H1 (cell line): ENCODE results near the gene TXNDC11. TPM values are rescaled to one million over a fixed set of nuclear protein-coding genes. Genes with fewer than 3 reads are reported as not detected.
A peak's percentile ranks its signal among the peaks of the same experiment; 100 is the strongest.

Experiments
- CTCF ChIA-PET: fragments of 300-600 bp; sonication (Branson Sonifier 250); formaldehyde crosslinking; loops from one replicate; lab custom pipeline; 2021; ENCODE audit not compliant: partially characterized antibody; lab: Charles Lee
- POLR2A ChIA-PET: fragments of 300-600 bp; sonication (Branson Sonifier 250); formaldehyde crosslinking; loops from one replicate; lab custom pipeline; 2021; ENCODE audit warnings: inconsistent platforms; ENCODE audit not compliant: partially characterized antibody; lab: Charles Lee
- DNase-seq, 2 experiments: peaks; one replicate each; pipeline versions ENCODE4 v3.0.0 to v3.0.0-alpha.2; 2010 to 2022; ENCODE audit warnings: low spot score in 2 of 2, low read depth in 1 of 2, mixed read lengths in 1 of 2
- FAIRE-seq: peaks from 2 replicates; lab custom pipeline; 2011; peaks lifted over from hg19 to GRCh38; lab: Jason Lieb, UNC
- H2AFZ ChIP-seq: 2 replicates; pipeline ENCODE4 v1.8.1; 2012; ENCODE audit warnings: low read length, inconsistent platforms
- H2AK5ac ChIP-seq: 2 replicates; pipeline ENCODE4 v1.6.1; 2013; ENCODE audit warnings: low read depth, low read length
- H2BK120ac ChIP-seq: replicated peaks from 2 replicates; pipeline ENCODE3; 2013; ENCODE audit warnings: low read depth, low read length, inconsistent platforms
- H2BK12ac ChIP-seq: 2 replicates; pipeline ENCODE4 v1.6.1; 2013; ENCODE audit warnings: low read depth, low read length
- H2BK15ac ChIP-seq: 2 replicates; pipeline ENCODE4 v1.6.1; 2013; ENCODE audit warnings: low read length
- H2BK20ac ChIP-seq: 2 replicates; pipeline ENCODE4 v1.6.1; 2013; ENCODE audit warnings: low read length
- H2BK5ac ChIP-seq: 2 replicates; pipeline ENCODE4 v1.6.1; 2013; ENCODE audit warnings: low read depth, low read length
- H3K14ac ChIP-seq: 2 replicates; pipeline ENCODE4 v1.6.1; 2013; ENCODE audit warnings: inconsistent platforms; ENCODE audit not compliant: insufficient read length
- H3K18ac ChIP-seq: 2 replicates; pipeline ENCODE4 v1.6.1; 2013; ENCODE audit warnings: low read length; ENCODE audit errors: extremely low read depth
- H3K23ac ChIP-seq: 2 replicates; pipeline ENCODE4 v1.6.1; 2013; ENCODE audit warnings: inconsistent platforms; ENCODE audit not compliant: insufficient read length
- H3K23me2 ChIP-seq: 2 replicates; pipeline ENCODE4 v1.6.1; 2013; ENCODE audit warnings: low read depth, low read length
- H3K27ac ChIP-seq: 2 replicates; pipeline ENCODE4 v1.6.1; 2011; ENCODE audit warnings: low read depth, low read length, inconsistent platforms
- H3K27me3 ChIP-seq, 4 experiments: replicated peaks in 1 of 4; 1 replicate in 1 of 4; 2 replicates in 3 of 4; pipeline versions ENCODE4 v1.6.1 to v1.8.1; 2011 to 2013; ENCODE audit warnings: low read length in 3 of 4, mild to moderate bottlenecking in 3 of 4, inconsistent platforms in 2 of 4, mixed read lengths in 2 of 4, moderate library complexity in 1 of 4; ENCODE audit not compliant: control insufficient read depth in 3 of 4, insufficient read depth in 3 of 4; ENCODE audit errors: extremely low read depth in 1 of 4
- H3K36me3 ChIP-seq, 4 experiments: 2 replicates each; pipeline versions ENCODE4 v1.6.1 to v1.8.1; 2011 to 2013; ENCODE audit warnings: mild to moderate bottlenecking in 4 of 4, low read length in 3 of 4, moderate library complexity in 2 of 4, control low read depth in 1 of 4, inconsistent platforms in 1 of 4; ENCODE audit not compliant: insufficient read depth in 4 of 4, control insufficient read depth in 2 of 4
- H3K4ac ChIP-seq: replicated peaks from 2 replicates; pipeline ENCODE3; 2013; ENCODE audit warnings: low read length, low read depth, mixed read lengths, inconsistent platforms; ENCODE audit not compliant: insufficient read length
- H3K4me1 ChIP-seq, 4 experiments: replicated peaks in 1 of 4; 1 replicate in 1 of 4; 2 replicates in 3 of 4; pipeline versions ENCODE4 v1.6.1 to v1.8.1; 2011 to 2013; ENCODE audit warnings: low read length in 3 of 4, inconsistent platforms in 2 of 4, mixed read lengths in 1 of 4; ENCODE audit not compliant: insufficient read depth in 4 of 4, control insufficient read depth in 3 of 4
- H3K4me2 ChIP-seq, 2 experiments: 2 replicates each; pipeline versions ENCODE4 v1.6.1 to v1.8.1; 2011 to 2013; ENCODE audit warnings: low read depth in 2 of 2, low read length in 2 of 2, control low read depth in 1 of 2, inconsistent platforms in 1 of 2, mild to moderate bottlenecking in 1 of 2; ENCODE audit not compliant: insufficient read depth in 1 of 2
- H3K4me3 ChIP-seq, 4 experiments: fragments of 200-600, 300-600 bp in 1 of 4; sonication (generic), shearing (Covaris generic), sonication (Bioruptor Twin) in 1 of 4; 2 replicates each; pipeline versions ENCODE4 v1.5.1 to v1.8.1; 2011 to 2016; ENCODE audit warnings: low read length in 4 of 4, low read depth in 3 of 4, control low read depth in 2 of 4, inconsistent platforms in 2 of 4, mild to moderate bottlenecking in 2 of 4, mixed read lengths in 1 of 4, moderate library complexity in 1 of 4; ENCODE audit not compliant: insufficient read depth in 2 of 4; ENCODE audit errors: extremely low read depth in 1 of 4
- H3K56ac ChIP-seq: replicated peaks from 2 replicates; pipeline ENCODE3; 2013; ENCODE audit warnings: low read depth, mild to moderate bottlenecking, mixed read lengths, low read length, inconsistent platforms; ENCODE audit not compliant: insufficient read length
- H3K79me1 ChIP-seq: 2 replicates; pipeline ENCODE4 v1.6.1; 2013; ENCODE audit warnings: low read depth, low read length, control low read depth
- H3K79me2 ChIP-seq, 2 experiments: 2 replicates each; pipeline versions ENCODE4 v1.6.1 to v1.8.1; 2012 to 2013; ENCODE audit warnings: low read length in 2 of 2, mild to moderate bottlenecking in 2 of 2, inconsistent platforms in 1 of 2; ENCODE audit not compliant: insufficient read depth in 2 of 2, control insufficient read depth in 1 of 2
- H3K9ac ChIP-seq, 4 experiments: replicated peaks in 1 of 4; 1 replicate in 1 of 4; 2 replicates in 3 of 4; pipeline versions ENCODE4 v1.6.1 to v1.8.1; 2011 to 2013; ENCODE audit warnings: low read depth in 3 of 4, low read length in 3 of 4, control low read depth in 2 of 4, mild to moderate bottlenecking in 2 of 4, moderate library complexity in 2 of 4, inconsistent platforms in 1 of 4; ENCODE audit errors: extremely low read depth in 1 of 4
- H3K9me3 ChIP-seq, 2 experiments: 2 replicates each; pipeline versions ENCODE4 v1.6.1 to v1.8.1; 2012 to 2013; ENCODE audit warnings: mild to moderate bottlenecking in 2 of 2, moderate library complexity in 2 of 2, control low read depth in 1 of 2, inconsistent platforms in 1 of 2, low read depth in 1 of 2, low read length in 1 of 2, mixed read lengths in 1 of 2; ENCODE audit not compliant: insufficient read depth in 2 of 2
- H4K20me1 ChIP-seq, 2 experiments: replicated peaks in 1 of 2; 2 replicates each; pipeline versions ENCODE3 to v1.8.1; 2011 to 2013; ENCODE audit warnings: inconsistent platforms in 2 of 2, low read length in 2 of 2, mild to moderate bottlenecking in 1 of 2; ENCODE audit not compliant: insufficient read depth in 2 of 2, control insufficient read depth in 1 of 2
- H4K5ac ChIP-seq: 2 replicates; pipeline ENCODE4 v1.6.1; 2013; ENCODE audit warnings: low read length, low read depth, mixed read lengths, inconsistent platforms; ENCODE audit not compliant: insufficient read length
- H4K8ac ChIP-seq: 2 replicates; pipeline ENCODE4 v1.8.0; 2013; ENCODE audit warnings: mild to moderate bottlenecking, moderate library complexity, low read length, inconsistent platforms; ENCODE audit not compliant: insufficient read depth; ENCODE audit errors: extremely low read depth
- H4K91ac ChIP-seq: replicated peaks from 2 replicates; pipeline ENCODE3; 2013; ENCODE audit warnings: low read length, mixed read lengths, inconsistent platforms; ENCODE audit not compliant: insufficient read length
- BACH1 ChIP-seq: IDR thresholded peaks from 2 replicates; pipeline ENCODE4 v1.6.1; 2012; ENCODE audit warnings: low read length, improper control_type of control experiment
- CTCF ChIP-seq, 3 experiments: IDR thresholded peaks; 1 replicate in 2 of 3; 2 replicates in 1 of 3; pipeline versions ENCODE4 v1.5.1 to v1.6.1; 2011; ENCODE audit warnings: low read length in 3 of 3, mild to moderate bottlenecking in 3 of 3, inconsistent platforms in 2 of 3, low read depth in 1 of 3, moderate library complexity in 1 of 3; ENCODE audit not compliant: insufficient read depth in 1 of 3; ENCODE audit errors: control extremely low read depth in 1 of 3
- RAD21 ChIP-seq, 2 experiments: IDR thresholded peaks in 1 of 2; conservative IDR thresholded peaks in 1 of 2; 2 replicates each; pipeline ENCODE4 v1.6.1; 2011; ENCODE audit warnings: low read depth in 2 of 2, low read length in 2 of 2, improper control_type of control experiment in 1 of 2, inconsistent platforms in 1 of 2, mild to moderate bottlenecking in 1 of 2, moderate library complexity in 1 of 2
- TEAD4 ChIP-seq: IDR thresholded peaks from 2 replicates; pipeline ENCODE4 v1.6.1; 2012; ENCODE audit warnings: low read depth, low read length, inconsistent platforms, mixed read lengths
- WGBS, 2 experiments: shearing (Covaris generic) in 1 of 2; methylation state at CpG; one replicate each; pipeline versions ENCODE4 v1.1.6 to v1.1.7; 2013 to 2015; ENCODE audit warnings: low lambda C conversion rate in 2 of 2, mixed read lengths in 2 of 2, inconsistent platforms in 1 of 2, low coverage in 1 of 2, missing lambda C conversion rate in 1 of 2; ENCODE audit not compliant: insufficient replicate concordance in 2 of 2, insufficient coverage in 1 of 2, insufficient read length in 1 of 2; ENCODE audit errors: extremely low coverage in 1 of 2, missing lambda C conversion rate in 1 of 2; 5-methylcytosine and 5-hydroxymethylcytosine counted together
- polyA plus RNA-seq, 7 experiments: library from polyadenylated mRNA; depleted of rRNA in 3 of 7; stranded (reverse) in 5 of 7; unstranded in 2 of 7; fragments of >200 nt in 5 of 7; fragments of 200-250 nt in 2 of 7; gene quantifications; 1 replicate in 5 of 7; 2 replicates in 1 of 7; 4 replicates in 1 of 7; pipeline versions ENCODE4 v1.2.1 to v1.2.3, GENCODE V29; 2011 to 2013; ENCODE audit warnings: missing spikeins in 2 of 7, mixed read lengths in 2 of 7
- total RNA-seq: library from RNA; stranded (reverse); fragmentation: NEBNext Ultra II Directional; extraction: Animal tissue kit (Norgen Biotek cat#: 25700); gene quantifications from 2 replicates; pipeline ENCODE4 v1.2.1, GENCODE V29; 2021

TXNDC11 gene
- total and polyA plus RNA-seq, 2 of the 8 experiments (the other 6 are each of a cell fraction or from before 2014, with no cell fraction given), result 13.5 to 13.8 TPM

- peak overlapping the region; percentile 98 for H2BK20ac ChIP-seq
- ChIA-PET CTCF (interaction anchor here (0.7 to 4.6 kb wide), 45 partner anchors 8 to 715 kb away, joined by 3 to 51 read pairs (median 4); partner anchors contain the start of gene SNN), POLR2A (interaction anchor here (0.6 to 2.3 kb wide), 6 partner anchors 10 to 144 kb away, joined by 3 to 8 read pairs (median 4); no protein-coding TSS in a partner anchor)
- peaks cover 0 to 16% (median 12%) of the 10 kb centered on the region in 4 experiments; a peak in 6 of 7 replicates for H3K4me1 ChIP-seq
- H3K36me3 ChIP-seq, result no peaks in the 10 kb centered on the region
- no peak overlapping the region for H3K27ac ChIP-seq
- WGBS, 2 experiments, result 55% methylated on average over 20 of the region's 20 CpGs; no CpG with 5 or more reads in 1 of the 2 experiments
- H3K79me2 ChIP-seq, result no peaks in the 10 kb centered on the region
- FAIRE-seq, result no peak
- no peak overlapping the region for H3K4ac ChIP-seq
- no peaks in the 10 kb centered on the region for H3K9me3 ChIP-seq
- no peak overlapping the region for H4K8ac ChIP-seq
- no peaks in the 10 kb centered on the region for H3K27me3 ChIP-seq
- no peak overlapping the region for H3K4me2 ChIP-seq
- no peak overlapping the region for H2BK120ac ChIP-seq
- peak overlapping the region; percentile 34; the same call in 1 of the 2 replicates for H2AK5ac ChIP-seq
- H4K5ac ChIP-seq, result no peak overlapping the region
- H2BK15ac ChIP-seq, result peak overlapping the region; percentile 63; the same call in 1 of the 2 replicates
- peak overlapping the region; percentile 45 for H4K91ac ChIP-seq
- no peak overlapping the region; the same call in 1 of the 2 replicates for H3K18ac ChIP-seq
- no peak overlapping the region for H3K23ac ChIP-seq
- no peaks in the 10 kb centered on the region for H3K79me1 ChIP-seq
- 0 out of 2 replicates have a peak overlapping the region, but pooled peaks have one; percentile 56 for H2AFZ ChIP-seq
- H3K14ac ChIP-seq, result no peak overlapping the region
- TF ChIP-seq TEAD4 (0 out of 2 replicates have a peak, but pooled peaks have one; percentile 32), BACH1 (no peak), RAD21 (IDR thresholded peaks at IDR 0.05 in 1 of 2, conservative IDR thresholded peaks at IDR 0.05 in 1 of 2; ENCODE audit: low read depth in 2 of 2, low read length in 2 of 2) (peak; percentile 76 to 81), CTCF (IDR thresholded peaks at IDR 0.05; ENCODE audit: control extremely low read depth in 1 of 3, insufficient read depth in 1 of 3, low read depth in 1 of 3, low read length in 3 of 3) (peak; percentile 20 to 72 (median 62); a peak in 3 of 4 replicates)
- TF ChIP-seq, all 59 proteins: peak for 3
- Histone ChIP-seq H2BK5ac (peak overlapping the region; percentile 80; the same call in 1 of the 2 replicates), H3K23me2 (peaks cover 6% of the 10 kb centered on the region; the same call in 1 of the 2 replicates), H3K4me3 (no peak overlapping the region), H3K9ac (no peak overlapping the region; a peak in 1 of 7 replicates), H3K56ac (no peak overlapping the region), H2BK12ac (peak overlapping the region; percentile 90), H4K20me1 (peaks cover 0 to 2% of the 10 kb centered on the region in 2 experiments)
- no peak for DNase-seq
These were observed 101.5 kb downstream of the TXNDC11 start for GRCh38 chr16:11640987-11641817.
